LHCN-M2 (cell line): ENCODE measurements around the gene MINDY4B. TPM values are rescaled to one million over a fixed set of nuclear protein-coding genes. Genes with fewer than 3 reads are reported as not detected.
"Not testable (repeated sequence)": the region's sequence is repeated elsewhere in the genome, so short reads cannot be mapped to it uniquely, and the experiment has no call there.

Experiments
- DNase-seq: peaks from one replicate; pipeline ENCODE4 v3.0.0-alpha.2; 2012; ENCODE audit warnings: low read depth
- total RNA-seq: library from RNA; depleted of rRNA; stranded (reverse); fragments of >200 nt; gene quantifications from 2 replicates; pipeline ENCODE4 v1.2.3, GENCODE V29; 2014

The MINDY4B gene
- total RNA-seq, 1 experiment from 2014 or later = not detected

GRCh38 chr3:150898046-150898754 lies 7.0 kb downstream of the MINDY4B start:
- DNase-seq = no peak

GRCh38 chr3:150897592-150897991 lies 7.6 kb downstream of the MINDY4B start:
- DNase-seq = no peak

- DNase-seq = no peak
Observed at GRCh38 chr3:150890831-150891230, 14.4 kb downstream of the MINDY4B start.

- DNase-seq = peak; percentile 22
Observed at GRCh38 chr3:150890295-150890694, 14.9 kb downstream of the MINDY4B start.

GRCh38 chr3:150889106-150889505 lies 16.1 kb downstream of the MINDY4B start:
- no peak for DNase-seq

GRCh38 chr3:150887031-150887430 lies 18.2 kb downstream of the MINDY4B start:
- DNase-seq = peak; percentile 10

GRCh38 chr3:150885535-150885934 lies 19.7 kb downstream of the MINDY4B start:
- no peak for DNase-seq

GRCh38 chr3:150878996-150879575 lies 26.2 kb downstream of the MINDY4B start:
- DNase-seq = no peak

- no peak for DNase-seq
Observed at GRCh38 chr3:150878290-150878689, 26.9 kb downstream of the MINDY4B start.

GRCh38 chr3:150877303-150877702 lies 27.9 kb downstream of the MINDY4B start:
- no peak for DNase-seq

GRCh38 chr3:150876611-150877265 lies 28.5 kb downstream of the MINDY4B start:
- no peak for DNase-seq

- no peak for DNase-seq
Observed at GRCh38 chr3:150875548-150875947, 29.7 kb downstream of the MINDY4B start.

- DNase-seq = no peak
Observed at GRCh38 chr3:150874666-150875219, 30.5 kb downstream of the MINDY4B start.

- DNase-seq = no peak
Observed at GRCh38 chr3:150871192-150871591, 34.0 kb downstream of the MINDY4B start.

- peak; percentile 16 for DNase-seq
Observed at GRCh38 chr3:150870406-150870805, 34.8 kb downstream of the MINDY4B start.

GRCh38 chr3:150868282-150868681 lies 37.0 kb downstream of the MINDY4B start:
- peak; percentile 4 for DNase-seq

GRCh38 chr3:150867434-150867833 lies 37.8 kb downstream of the MINDY4B start:
- DNase-seq = no peak

GRCh38 chr3:150863921-150864320 lies 41.3 kb downstream of the MINDY4B start:
- not testable (repeated sequence) for DNase-seq

GRCh38 chr3:150861851-150862250 lies 43.4 kb downstream of the MINDY4B start:
- DNase-seq = no peak

GRCh38 chr3:150857936-150858335 lies 47.3 kb downstream of the MINDY4B start:
- not testable (repeated sequence) for DNase-seq

GRCh38 chr3:150850191-150850590 lies 55.0 kb downstream of the MINDY4B start:
- no peak for DNase-seq

GRCh38 chr3:150848864-150849263 lies 56.4 kb downstream of the MINDY4B start:
- DNase-seq = no peak

- no peak for DNase-seq
Observed at GRCh38 chr3:150847433-150847832, 57.8 kb downstream of the MINDY4B start.
